GDM1 (cell line): Measurements from ENCODE around the gene DLG2.
A peak's percentile ranks its signal among the peaks of the same experiment; 100 is the strongest.

Source experiments
- DNase-seq: peaks from one replicate; lab custom pipeline; 2025; lab: John Stamatoyannopoulos, UW

Gene DLG2

GRCh38 chr11:83840326-83840725, 1786.8 kb downstream of the DLG2 start:
- no peak for DNase-seq

DNA sequence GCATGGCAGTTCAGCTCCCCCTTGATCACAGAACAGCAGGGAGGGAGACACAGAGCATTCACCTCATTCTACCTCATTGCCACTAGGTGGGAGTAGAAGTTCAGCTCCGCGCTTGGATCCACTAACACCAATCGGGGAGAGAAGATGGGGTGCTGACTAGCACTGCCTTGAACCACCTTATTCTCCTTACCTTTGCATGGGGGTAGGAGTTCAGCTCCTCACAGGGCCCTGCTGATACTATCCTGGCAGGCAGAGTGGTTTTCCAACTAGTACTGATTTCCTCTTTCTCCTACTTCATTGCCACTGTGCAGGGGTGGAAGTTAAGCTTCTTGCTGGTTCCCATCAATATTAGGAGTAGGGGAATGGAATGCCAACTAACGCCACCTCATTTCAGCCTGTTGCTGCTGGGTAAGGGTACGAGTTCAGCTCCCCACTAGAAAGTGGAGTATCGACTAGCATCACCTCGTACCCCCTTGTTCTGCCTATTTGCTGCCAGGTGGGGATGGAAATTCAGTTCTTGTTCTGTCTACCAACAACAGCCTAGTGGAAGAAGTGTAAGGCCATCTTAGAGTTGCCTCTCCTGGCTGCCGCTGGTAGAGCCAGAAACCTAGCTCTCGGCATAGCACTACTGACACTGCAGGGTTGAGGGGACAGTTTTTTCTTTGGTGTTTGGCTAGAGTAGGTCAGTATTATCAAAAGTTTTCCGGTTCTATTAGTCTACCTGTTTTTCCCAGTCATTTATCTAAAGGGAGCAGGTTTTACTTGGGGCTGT, 1790.1 kb downstream of the DLG2 start:
- peak; percentile 6 for DNase-seq

GRCh38 chr11:83836065-83836464, 1791.1 kb downstream of the DLG2 start:
- DNase-seq, result no peak

GRCh38 chr11:83835423-83835822, 1791.7 kb downstream of the DLG2 start:
- no peak for DNase-seq

- no peak for DNase-seq
Observed at GRCh38 chr11:83831929-83832328, 1795.2 kb downstream of the DLG2 start.

DNA sequence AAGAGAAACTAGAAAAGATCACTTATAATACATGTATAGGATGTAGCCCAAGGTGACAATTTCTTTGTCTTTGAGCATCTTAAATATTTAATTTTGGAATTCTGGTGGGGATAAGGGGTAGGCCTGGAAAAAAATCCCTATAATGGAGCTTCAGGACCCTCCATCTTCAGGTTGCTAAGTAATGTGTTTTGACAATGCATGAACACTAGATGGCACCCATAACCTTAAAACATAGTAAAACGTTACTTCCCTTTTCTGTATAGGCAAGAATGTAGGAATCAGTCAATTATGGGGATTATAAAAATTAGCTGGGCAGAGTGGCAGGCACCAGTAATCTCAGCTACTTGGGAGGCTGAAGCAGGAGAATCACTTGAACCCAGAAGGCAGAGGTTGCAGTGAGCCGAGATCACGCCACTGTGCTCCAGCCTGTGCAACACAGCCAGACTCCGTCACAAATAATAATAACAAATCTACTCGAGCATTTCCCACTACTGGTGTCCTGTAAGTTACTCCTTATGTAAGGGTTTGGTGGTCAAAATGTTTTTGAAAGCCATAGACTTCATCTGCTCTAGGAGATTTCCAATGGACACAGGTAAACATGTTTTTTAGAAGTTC, 1799.1 kb downstream of the DLG2 start:
- peak; percentile 19 for DNase-seq

- no peak for DNase-seq
Observed at GRCh38 chr11:83827520-83827919, 1799.6 kb downstream of the DLG2 start.

DNA sequence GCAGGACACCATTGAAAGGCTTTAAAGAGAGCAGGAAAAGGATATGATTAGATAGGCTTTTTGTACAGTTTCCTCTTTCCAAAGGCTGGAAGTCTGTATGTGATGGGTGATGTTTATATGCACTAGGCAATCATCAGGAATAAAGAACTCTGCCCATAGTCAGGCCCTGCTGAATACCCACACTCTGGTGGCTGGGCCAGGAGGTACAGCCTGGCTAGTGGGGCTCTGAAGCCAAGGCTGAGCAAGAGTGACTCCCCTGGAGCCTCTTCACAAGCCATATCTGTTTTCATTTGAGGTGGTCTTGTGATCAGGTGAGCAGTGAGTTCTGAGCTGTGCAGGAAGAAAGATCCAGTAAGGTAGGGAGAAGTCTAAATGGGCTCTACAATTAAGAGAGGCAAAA, 1801.1 kb downstream of the DLG2 start:
- no peak for DNase-seq

GRCh38 chr11:83823461-83824025, 1803.6 kb downstream of the DLG2 start:
- no peak for DNase-seq

DNA sequence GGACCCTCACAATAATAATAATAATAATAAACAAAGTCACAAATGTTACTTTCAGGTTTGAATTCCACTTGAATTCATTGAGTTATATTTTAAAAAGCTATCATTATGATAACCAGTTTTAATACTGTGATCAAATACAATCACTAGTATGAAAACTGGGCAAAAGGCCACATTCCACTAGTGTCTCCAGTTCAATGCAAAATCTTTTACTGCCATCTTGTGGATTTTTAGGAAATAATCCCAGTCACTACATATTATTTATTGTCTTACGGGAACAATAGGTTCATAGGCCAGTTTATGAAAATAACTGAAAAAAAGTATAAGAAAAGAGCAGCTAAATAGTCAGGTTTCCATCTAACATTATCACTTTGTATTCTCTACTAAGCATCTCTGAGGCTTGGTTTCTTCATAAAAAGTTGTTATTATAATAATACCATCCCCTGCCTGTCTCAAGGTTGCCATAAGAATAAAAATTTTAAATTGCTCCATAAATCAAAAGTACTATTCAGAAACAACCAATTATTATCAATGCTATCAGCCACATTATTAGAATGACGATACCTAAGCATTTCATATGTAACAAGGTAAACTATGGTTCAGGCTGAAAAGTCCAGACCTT, 1807.1 kb downstream of the DLG2 start:
- peak; percentile 1 for DNase-seq

- no peak for DNase-seq
Observed at GRCh38 chr11:83818349-83818748, 1808.8 kb downstream of the DLG2 start.

DNA sequence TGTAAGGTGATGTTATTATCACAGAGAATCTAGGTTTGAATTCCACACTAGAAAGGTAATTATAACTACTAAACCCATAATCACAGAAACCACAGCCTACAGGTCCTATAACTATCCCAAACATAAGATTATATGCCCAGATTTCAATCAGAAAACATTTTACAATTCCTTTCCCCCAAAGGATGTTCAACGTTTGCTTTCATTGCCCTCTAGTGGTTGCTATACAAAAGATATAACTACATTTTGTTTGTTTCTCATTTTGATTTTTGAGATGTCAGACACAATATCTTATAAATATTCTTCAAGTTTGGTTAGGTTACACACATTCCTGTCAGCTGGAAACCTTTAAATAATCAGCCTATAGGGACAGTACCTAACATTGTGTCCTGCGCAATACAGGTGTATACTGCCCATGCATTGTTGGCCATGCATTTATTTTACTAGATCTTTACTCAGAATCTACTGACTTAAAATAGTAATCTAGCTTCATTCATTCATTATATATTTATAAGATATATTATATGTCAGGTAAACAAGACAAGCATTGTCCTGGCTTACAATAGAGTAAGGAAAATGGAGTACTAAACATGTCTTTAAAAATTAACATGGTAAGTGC, 1810.5 kb downstream of the DLG2 start:
- DNase-seq, result no peak

- DNase-seq, result no peak
Observed at GRCh38 chr11:83815736-83816135, 1811.4 kb downstream of the DLG2 start.

- DNase-seq, result no peak
Observed at GRCh38 chr11:83813296-83813695, 1813.8 kb downstream of the DLG2 start.

DNA sequence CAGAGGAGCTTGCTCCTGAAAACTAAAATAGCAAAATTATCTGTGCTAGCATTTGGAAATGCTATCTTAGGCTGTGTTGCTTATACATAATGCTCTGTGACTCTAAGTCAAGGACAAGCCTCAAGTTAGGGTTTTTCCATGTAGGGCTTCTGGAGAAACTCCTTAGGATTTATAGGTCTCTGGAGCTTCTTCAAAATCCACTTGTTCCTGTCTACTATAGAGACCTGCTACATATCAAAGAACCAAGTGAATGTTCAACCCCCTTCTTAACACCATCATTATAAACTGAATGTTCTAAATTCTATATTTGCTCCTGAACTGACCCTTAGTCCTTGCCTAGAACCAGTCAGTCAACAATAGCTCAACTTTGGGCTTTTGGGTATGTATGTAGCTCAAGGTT, 1817.9 kb downstream of the DLG2 start:
- DNase-seq, result no peak

GRCh38 chr11:83801799-83802198, 1825.3 kb downstream of the DLG2 start:
- DNase-seq, result no peak

GRCh38 chr11:83793310-83793709, 1833.8 kb downstream of the DLG2 start:
- DNase-seq, result no peak

GRCh38 chr11:83791557-83791956, 1835.6 kb downstream of the DLG2 start:
- no peak for DNase-seq

- DNase-seq, result no peak
Observed at GRCh38 chr11:83785942-83786341, 1841.2 kb downstream of the DLG2 start.

GRCh38 chr11:83784419-83784818, 1842.7 kb downstream of the DLG2 start:
- DNase-seq, result no peak

DNA sequence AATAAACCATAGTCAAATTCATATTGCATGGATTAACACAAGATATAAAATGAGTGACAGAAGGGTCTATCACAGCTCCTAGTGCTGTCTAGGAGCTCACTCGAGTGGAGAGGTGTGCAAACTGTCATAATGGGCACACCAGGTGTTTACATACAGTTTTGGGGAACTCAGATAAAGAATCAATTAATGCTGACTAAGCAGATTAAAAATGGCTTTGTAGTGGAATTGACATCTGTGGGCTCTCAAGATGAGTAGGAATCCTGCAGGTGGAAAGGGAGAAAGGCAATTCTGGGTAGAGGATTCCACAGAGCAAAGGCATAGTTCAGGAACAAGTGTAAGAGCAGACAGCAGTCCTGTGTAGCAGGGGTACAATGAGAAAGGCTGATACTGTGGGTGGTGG, 1844.8 kb downstream of the DLG2 start:
- DNase-seq, result no peak

DNA sequence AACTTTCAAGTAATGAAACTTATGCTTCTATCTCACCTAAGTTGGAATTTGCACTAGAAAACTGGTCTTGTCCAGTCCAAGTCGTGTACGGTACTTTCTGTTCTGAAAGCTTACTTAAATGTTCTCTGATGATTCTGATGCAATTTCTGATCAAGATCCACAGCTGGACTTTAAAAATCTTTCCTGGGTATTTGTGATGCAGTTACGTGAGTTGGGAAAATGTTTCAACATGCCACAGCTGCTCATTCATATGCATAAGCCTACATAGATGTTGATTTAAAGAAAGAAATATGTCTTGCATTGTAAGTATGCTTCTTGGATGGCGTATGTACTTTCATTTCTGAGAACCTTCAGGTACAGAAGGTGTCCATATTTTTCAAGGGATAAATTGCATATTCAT, 1847.3 kb downstream of the DLG2 start:
- DNase-seq, result no peak

GRCh38 chr11:83778596-83778995, 1848.5 kb downstream of the DLG2 start:
- no peak for DNase-seq
